D341Med (cell line): Measurements from ENCODE around the gene ST14.
"Not testable (repeated sequence)": the region's sequence is repeated elsewhere in the genome, so short reads cannot be mapped to it uniquely, and the experiment has no call there.

ENCODE experiments used
- DNase-seq: peaks from one replicate; pipeline ENCODE4 v3.0.0; 2012; ENCODE audit warnings: low spot score

Gene ST14

DNA sequence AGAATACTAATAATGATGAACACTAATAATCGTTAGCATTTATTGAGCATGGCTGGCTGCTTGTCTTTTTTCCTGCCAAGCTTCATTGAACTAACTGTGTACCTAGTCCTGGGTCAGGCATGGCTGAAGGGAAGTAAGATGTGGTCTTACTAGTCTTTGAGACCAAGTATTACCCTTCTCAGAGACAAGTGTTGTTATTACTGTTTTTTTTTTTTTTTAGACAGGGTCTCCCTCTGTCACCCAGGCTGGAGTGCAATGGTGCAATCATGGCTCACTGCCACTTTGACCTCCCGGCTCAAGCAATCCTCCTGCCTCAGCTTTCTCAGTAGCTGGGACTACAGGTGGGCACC lies 4.6 kb downstream of the ST14 start:
- no peak for DNase-seq

DNA sequence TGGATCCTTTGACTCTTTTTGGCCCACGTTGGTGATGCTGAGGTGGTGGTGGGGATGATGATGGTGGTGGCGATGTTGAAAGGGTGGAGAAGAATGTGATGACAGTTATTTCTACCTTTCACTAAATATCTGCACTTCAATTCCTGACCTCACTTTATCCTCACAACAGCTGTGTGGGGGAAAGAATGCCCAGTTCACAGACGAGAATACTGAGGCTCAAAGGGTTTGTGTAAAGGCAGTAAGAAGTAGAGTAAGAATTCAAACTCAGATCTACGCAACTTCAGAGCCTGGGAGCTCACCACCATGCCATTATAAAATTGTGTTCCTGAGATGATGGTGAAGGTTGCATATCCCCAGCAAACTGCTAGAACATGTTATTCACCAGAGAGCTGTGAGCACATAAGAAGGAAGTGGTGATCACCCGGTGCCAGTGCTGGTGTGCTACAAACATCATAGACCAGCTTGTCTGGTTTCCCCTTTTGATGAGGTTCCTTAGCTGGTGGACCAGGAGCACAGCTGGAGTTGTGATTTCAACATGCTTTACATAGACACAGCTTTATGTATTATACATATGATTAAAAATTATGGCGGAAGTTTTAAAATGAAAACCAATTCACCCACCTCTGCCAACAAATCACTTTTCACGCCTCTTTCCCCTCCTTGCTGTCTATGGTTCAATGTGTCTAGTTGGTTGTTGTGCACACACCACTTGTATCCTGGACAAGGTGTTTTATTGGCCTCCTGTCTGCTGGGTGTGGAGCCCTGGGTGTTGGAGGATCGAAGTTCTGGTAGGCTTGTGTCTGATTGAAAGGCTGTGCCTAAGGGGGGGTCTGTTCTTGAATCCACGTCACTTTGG lies 6.2 kb downstream of the ST14 start:
- no peak for DNase-seq

GRCh38 chr11:130166457-130166784 lies 6.8 kb downstream of the ST14 start:
- no peak for DNase-seq

DNA sequence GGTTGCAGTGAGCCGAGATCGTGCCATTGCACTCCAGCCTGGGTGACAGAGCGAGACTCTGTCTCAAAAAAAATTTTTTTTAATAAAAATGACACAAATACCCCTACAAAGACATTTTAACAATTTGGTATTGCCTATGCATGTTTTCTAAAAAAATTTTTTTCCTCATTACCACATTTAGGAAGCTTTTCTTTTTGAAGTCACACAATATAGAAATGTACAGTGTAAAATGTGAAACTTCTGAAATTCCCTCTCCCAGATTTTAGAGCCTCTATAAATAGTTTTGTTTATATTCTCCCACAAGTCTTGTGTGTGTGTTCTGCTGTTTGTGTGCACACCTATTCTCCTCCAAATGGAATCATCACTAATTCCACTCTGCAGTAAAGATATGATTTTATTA lies 7.6 kb downstream of the ST14 start:
- DNase-seq: no peak

GRCh38 chr11:130168105-130168504 lies 8.5 kb downstream of the ST14 start:
- no peak for DNase-seq

GRCh38 chr11:130170345-130170744 lies 10.8 kb downstream of the ST14 start:
- DNase-seq: no peak

GRCh38 chr11:130171534-130171933 lies 12.0 kb downstream of the ST14 start:
- DNase-seq: no peak

DNA sequence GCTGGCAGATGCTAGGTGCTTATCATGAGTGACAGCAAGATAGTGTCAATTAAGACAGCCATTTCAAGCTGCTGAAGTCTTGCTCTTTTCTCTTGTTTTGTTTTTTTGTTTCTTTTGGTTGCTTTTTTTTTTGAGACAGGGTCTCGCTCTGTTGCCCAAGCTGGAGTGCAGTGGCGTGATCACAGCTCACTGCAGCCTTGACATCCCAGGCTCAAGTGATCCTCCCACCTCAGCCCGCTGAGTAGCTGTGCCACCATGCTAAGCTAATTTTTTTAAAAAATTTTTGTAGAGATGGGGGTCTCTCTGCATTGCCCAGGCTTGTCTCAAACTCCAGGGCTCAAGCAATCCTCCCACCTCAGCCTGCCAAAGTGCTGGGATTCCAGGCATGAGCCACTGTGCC lies 12.4 kb downstream of the ST14 start:
- DNase-seq: not testable (repeated sequence)

- DNase-seq: no peak
Observed at GRCh38 chr11:130174642-130175041, 15.1 kb downstream of the ST14 start.

GRCh38 chr11:130175898-130176297 lies 16.3 kb downstream of the ST14 start:
- DNase-seq: no peak

GRCh38 chr11:130177782-130178181 lies 18.2 kb downstream of the ST14 start:
- no peak for DNase-seq

GRCh38 chr11:130178441-130179339 lies 19.1 kb downstream of the ST14 start:
- DNase-seq: no peak

DNA sequence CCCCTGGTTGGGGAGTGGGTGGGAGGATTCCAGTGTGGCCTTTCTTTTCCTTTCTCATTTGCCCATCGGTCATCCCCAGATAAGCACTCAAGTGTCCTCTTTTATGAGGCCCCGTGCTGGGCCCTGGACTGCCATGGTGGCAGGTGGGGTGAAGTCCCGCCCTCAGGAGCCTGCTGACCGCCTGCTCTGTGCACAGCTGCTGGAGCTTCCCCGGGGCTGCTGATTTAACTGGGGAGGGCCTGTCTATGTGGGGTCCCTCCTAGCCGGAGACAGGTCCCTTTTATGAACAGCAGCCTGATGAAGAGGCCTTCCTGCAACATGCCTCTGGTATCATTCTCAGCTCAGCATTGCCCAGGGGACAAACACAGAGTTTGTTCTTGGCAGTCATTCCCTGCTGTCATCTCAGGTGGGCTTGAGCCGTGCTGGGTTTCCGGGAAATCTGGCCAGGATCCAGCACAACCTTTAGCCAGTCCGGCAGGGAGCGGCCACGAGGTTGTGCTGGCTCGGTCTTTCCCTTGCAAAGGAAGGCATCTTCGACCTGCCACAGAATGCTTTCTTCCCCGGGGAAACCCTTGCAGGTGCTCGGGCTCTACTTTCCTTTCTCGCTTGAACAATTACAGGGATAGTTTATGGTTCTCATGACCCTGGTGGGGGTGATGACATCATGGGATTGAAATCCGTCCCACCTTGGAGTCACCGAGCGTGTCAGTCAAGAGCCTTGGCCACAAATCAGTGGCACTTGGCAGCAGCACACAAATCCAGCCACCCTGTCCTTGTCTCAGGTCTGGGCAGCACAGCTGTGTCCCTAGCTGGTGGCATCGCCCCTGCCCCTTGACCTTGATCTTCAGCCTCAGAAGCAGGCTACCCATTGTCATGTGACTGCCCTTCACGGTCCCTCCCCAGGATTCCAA lies 20.1 kb downstream of the ST14 start:
- DNase-seq: no peak

GRCh38 chr11:130180491-130180890 lies 20.9 kb downstream of the ST14 start:
- no peak for DNase-seq

GRCh38 chr11:130180896-130181294 lies 21.3 kb downstream of the ST14 start:
- DNase-seq: no peak

DNA sequence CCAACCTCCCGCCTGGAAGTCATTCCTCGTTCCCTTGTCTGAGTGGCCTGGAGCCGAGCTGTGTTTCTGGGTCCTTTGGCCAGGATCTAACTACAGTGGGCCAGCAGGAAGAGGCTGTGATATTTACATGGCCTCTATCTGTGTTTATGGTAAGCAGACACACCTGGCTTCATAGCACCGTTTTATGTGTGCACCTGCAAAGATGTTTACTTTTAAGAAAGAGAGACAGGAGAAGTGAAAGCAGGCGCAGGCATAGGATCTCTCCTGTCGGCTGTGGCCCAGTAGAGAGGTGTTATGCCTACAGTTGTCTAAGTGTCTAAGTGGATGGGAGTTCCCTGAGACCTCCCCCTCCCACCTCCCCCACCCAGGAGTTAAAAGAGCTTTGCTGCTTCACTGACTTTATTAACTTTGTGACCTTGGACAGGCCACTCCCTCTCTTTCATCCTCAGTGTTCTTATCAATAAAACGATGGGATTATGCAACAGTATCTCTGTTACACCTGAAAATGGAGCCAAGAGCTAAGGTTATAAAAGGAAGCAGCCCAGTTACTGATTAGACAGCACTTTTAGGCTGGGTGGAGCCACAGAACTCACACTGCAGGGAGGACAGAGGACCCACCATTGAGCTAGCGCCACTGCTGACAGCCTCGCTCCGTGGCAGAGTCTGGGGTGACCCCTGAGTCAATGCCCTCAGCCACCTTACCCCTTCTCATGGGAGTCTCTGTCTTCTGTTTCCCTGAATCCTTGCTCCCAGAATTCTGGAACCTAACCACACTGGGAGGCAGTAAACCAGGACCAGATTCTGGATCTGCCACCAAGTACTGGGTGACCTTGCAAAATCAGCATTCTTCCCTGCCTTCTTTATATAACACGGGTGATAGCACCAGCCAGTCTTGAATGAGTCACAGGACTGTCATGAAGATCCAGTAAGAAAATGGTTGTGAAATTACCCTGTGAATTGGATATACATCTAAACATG lies 22.0 kb downstream of the ST14 start:
- no peak for DNase-seq

DNA sequence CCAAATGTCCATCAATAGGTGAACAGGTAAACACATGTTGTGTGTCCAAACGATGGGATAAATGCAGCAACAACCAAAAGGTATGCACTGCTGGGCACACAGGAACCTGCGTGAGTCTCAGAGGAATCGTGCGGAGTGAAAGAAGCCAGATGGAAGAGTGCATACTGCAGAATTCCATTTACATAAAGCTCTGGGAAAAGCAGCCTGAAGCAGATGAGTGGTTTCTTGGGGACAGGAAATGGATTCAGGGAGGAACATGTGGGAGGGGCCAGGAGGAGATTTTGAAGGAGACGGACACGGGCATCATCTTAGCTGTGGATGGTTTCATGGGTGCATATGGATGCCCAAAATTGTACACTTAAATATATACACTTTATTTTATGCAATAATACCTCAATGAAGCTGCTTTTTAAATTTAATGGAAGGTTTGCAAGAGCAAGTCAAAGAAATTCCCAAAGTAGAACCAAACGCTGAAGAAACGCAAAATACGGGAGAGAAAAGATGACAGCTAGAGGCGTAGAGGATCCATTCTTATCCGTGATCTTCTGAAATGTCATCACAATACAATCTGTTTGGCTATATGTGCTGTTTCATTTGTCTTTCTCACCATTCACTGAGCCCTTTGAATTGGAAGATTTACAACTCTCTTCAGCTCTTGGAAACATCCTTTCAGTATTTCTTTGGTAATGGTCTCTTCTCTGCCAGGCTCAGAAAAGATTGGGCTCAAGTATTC lies 24.5 kb downstream of the ST14 start:
- no peak for DNase-seq

- DNase-seq: no peak
Observed at GRCh38 chr11:130187096-130187495, 27.5 kb downstream of the ST14 start.

- no peak for DNase-seq
Observed at GRCh38 chr11:130188047-130188446, 28.5 kb downstream of the ST14 start.

- DNase-seq: no peak
Observed at GRCh38 chr11:130188585-130189347, 29.2 kb downstream of the ST14 start.
